ENCODE data around the gene GAPDHS. TPM values are rescaled to one million over a fixed set of nuclear protein-coding genes. Genes with fewer than 3 reads are reported as not detected.

GAPDHS gene
- total and polyA plus RNA-seq, 12 donors, result not detected

DNA sequence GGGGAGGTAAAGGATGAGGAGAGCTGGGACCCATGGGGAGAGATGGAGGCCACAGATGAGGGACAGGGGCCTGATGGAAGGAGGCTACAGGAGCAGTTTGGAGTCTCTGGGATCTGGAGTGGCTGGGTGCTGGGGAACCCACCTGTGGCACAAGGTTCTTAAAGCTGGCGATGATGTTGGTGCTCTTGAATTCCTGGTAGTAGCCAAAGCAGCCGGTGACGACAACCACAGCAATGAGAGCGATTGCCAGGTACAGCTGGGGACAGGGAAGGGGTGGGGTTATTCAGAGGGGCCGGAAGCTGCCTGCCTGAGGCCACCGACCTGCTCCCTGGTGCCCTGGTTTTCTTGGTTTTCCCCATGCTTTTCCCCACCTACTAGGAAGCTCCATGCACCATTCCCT, 27.4 kb downstream of the GAPDHS start:
- no peak for DNase-seq
- Histone ChIP-seq H3K27me3 (no peaks in the 10 kb centered on the region), H3K27ac (no peak overlapping the region), H3K9me3 (replicated peaks in 1 of 3) (no peaks in the 10 kb centered on the region), H3K36me3 (replicated peaks in 1 of 2) (no peaks in the 10 kb centered on the region), H3K4me3 (no peak overlapping the region), H3K4me1 (replicated peaks in 1 of 2) (peaks cover 6 to 10% of the 10 kb centered on the region in 2 donors)
- WGBS, 4 donors, result 76 to 91% (median 76%) methylated on average over 5 to 6 of the region's 6 CpGs
- intact Hi-C loops (cut with DNase I), result no loop called here
- TF ChIP-seq, protein P1, sequence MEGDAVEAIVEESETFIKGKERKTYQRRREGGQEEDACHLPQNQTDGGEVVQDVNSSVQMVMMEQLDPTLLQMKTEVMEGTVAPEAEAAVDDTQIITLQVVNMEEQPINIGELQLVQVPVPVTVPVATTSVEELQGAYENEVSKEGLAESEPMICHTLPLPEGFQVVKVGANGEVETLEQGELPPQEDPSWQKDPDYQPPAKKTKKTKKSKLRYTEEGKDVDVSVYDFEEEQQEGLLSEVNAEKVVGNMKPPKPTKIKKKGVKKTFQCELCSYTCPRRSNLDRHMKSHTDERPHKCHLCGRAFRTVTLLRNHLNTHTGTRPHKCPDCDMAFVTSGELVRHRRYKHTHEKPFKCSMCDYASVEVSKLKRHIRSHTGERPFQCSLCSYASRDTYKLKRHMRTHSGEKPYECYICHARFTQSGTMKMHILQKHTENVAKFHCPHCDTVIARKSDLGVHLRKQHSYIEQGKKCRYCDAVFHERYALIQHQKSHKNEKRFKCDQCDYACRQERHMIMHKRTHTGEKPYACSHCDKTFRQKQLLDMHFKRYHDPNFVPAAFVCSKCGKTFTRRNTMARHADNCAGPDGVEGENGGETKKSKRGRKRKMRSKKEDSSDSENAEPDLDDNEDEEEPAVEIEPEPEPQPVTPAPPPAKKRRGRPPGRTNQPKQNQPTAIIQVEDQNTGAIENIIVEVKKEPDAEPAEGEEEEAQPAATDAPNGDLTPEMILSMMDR (IDR thresholded peaks at IDR 0.05), result no peak
- no peak for TF ChIP-seq POLR2A (IDR thresholded peaks at IDR 0.05)

DNA sequence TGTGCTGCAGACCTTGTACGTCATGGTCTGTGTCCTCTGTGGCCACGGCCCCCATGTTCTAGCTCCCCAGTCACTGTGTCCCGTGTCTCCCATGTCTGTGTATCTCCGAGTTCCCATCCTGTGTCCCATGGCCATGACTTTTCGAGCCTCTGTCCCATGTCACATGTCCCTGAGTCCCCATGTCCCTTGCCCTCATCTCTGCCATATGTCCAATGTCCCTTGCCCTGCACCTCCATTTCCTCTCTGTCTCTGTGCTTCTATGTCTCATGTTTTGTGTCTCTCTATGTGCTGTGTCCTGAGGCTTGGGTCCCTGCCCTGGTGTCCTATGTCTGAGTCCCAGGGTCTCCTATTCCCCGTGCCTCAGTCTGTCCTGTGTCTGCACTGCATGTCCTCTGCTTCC, 28.2 kb downstream of the GAPDHS start:
- no peak overlapping the region for H3K4me3 ChIP-seq
- H3K36me3 ChIP-seq (replicated peaks in 1 of 2), result no peaks in the 10 kb centered on the region
- no peak overlapping the region for H3K27ac ChIP-seq
- H3K4me1 ChIP-seq (replicated peaks in 1 of 2), result peaks cover 6 to 10% of the 10 kb centered on the region in 2 donors
- DNase-seq, result no peak
- WGBS, 4 donors, result 81 to 87% (median 85%) methylated on average over 6 of the region's 6 CpGs
- H3K27me3 ChIP-seq, result no peaks in the 10 kb centered on the region
- H3K9me3 ChIP-seq (replicated peaks in 1 of 3), result no peaks in the 10 kb centered on the region
- intact Hi-C loops (cut with DNase I), result no loop called here
- no peak for TF ChIP-seq POLR2A (IDR thresholded peaks at IDR 0.05)
- TF ChIP-seq, protein P1 (IDR thresholded peaks at IDR 0.05), result no peak

DNA sequence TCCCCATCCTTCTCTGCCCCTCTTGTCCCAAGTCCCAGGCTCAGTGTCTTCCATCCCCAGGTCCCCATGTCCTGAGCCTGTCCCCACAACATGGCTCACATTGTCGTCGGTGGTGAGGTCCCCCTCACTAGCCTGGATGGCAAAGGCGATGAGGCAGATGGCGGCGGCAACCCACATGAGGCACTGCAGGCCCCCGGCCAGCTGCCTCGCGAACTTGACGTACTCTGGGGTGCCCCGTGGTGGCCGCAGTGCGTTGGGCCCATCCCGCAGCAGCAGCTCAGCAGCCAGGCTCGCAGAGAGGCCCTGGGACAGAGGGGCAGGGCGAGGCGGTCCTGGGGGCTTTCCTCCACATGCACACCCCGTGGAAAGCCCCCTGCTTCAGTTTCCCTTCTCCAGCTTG, 29.1 kb downstream of the GAPDHS start:
- WGBS, 4 donors, result 57 to 79% (median 77%) methylated on average over 11 to 17 of the region's 17 CpGs

DNA sequence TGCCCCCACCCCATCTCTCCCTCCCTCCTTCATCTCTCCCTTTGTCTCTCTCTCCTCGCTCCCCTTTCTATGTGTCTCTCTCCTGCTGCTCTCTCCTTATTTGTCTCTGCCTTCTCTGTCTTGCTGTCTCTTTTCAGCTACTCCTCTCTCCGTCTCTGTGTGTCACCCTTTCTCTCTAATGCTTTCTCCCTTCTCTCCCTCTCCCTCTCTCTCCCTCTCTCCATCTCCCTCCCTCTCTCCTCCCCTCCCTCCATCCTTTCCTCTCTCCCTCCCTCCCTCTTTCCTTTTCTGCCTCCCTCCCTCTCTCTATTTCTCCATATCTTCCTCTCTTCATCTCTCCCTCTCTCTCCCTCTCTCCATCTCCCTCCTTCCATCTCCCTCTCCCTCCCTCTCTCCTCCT, 29.5 kb downstream of the GAPDHS start:
- H3K9me3 ChIP-seq (replicated peaks in 1 of 3), result no peaks in the 10 kb centered on the region
- peak in 1 of 7 donors; percentile 11 for DNase-seq
- WGBS, 4 donors, result 52 to 65% (median 63%) methylated on average over 2 of the region's 2 CpGs
- no peaks in the 10 kb centered on the region for H3K27me3 ChIP-seq
- no peaks in the 10 kb centered on the region for H3K36me3 ChIP-seq (replicated peaks in 1 of 2)
- intact Hi-C loops (cut with DNase I), result no loop called here
- no peak overlapping the region for H3K27ac ChIP-seq
- H3K4me3 ChIP-seq, result no peak overlapping the region
- H3K4me1 ChIP-seq (replicated peaks in 1 of 2), result peaks cover 6 to 10% of the 10 kb centered on the region in 2 donors
- TF ChIP-seq, protein P1 (IDR thresholded peaks at IDR 0.05), result no peak
- no peak for TF ChIP-seq POLR2A (IDR thresholded peaks at IDR 0.05)

More for the DNA sequence above, 29.1 kb downstream of the GAPDHS start:
- Histone ChIP-seq H3K36me3 (replicated peaks in 1 of 2) (no peaks in the 10 kb centered on the region), H3K4me3 (no peak overlapping the region), H3K4me1 (replicated peaks in 1 of 2) (peaks cover 6 to 10% of the 10 kb centered on the region in 2 donors), H3K9me3 (replicated peaks in 1 of 3) (no peaks in the 10 kb centered on the region), H3K27ac (no peak overlapping the region), H3K27me3 (no peaks in the 10 kb centered on the region)
- intact Hi-C loops (cut with DNase I), result no loop called here
- no peak for DNase-seq
- TF ChIP-seq, protein P1 (IDR thresholded peaks at IDR 0.05), result no peak
- no peak for TF ChIP-seq POLR2A (IDR thresholded peaks at IDR 0.05)
